HAP-1 (cell line): ENCODE results near the gene EPHX1.
"Not testable (repeated sequence)": the region's sequence is repeated elsewhere in the genome, so short reads cannot be mapped to it uniquely, and the experiment has no call there.

ENCODE experiments used
- DNase-seq, 2 experiments: peaks; one replicate each; pipeline ENCODE4 v3.0.0-alpha.2; 2016 to 2020; ENCODE audit warnings: low spot score in 2 of 2
- H3K27me3 ChIP-seq: fragments of 250-450 bp; sonication (Bioruptor Pico); 2 replicates; pipeline ENCODE4 v1.5.1; 2020; ENCODE audit warnings: low read depth, mild to moderate bottlenecking, moderate library complexity
- H3K36me3 ChIP-seq: fragments of 250-450 bp; sonication (Bioruptor Pico); replicated peaks from 2 replicates; pipeline ENCODE4 v1.5.1; 2020; ENCODE audit warnings: mild to moderate bottlenecking
- H3K4me1 ChIP-seq: fragments of 250-450 bp; sonication (Bioruptor Pico); 2 replicates; pipeline ENCODE4 v1.5.1; 2020; ENCODE audit warnings: mild to moderate bottlenecking
- H3K4me3 ChIP-seq: fragments of 250-450 bp; sonication (Bioruptor Pico); 2 replicates; pipeline ENCODE4 v1.5.1; 2020; ENCODE audit warnings: mild to moderate bottlenecking, moderate library complexity
- H3K9me3 ChIP-seq: fragments of 250-450 bp; sonication (Bioruptor Pico); 2 replicates; pipeline ENCODE4 v1.5.1; 2020; ENCODE audit warnings: mild to moderate bottlenecking, moderate library complexity
- in situ Hi-C: fragments of 300-500 bp; cut with MboI; formaldehyde crosslinking; loops from 3 replicates; pipeline ENCODE4 v1.14.3; 2020; ENCODE audit warnings: low sequenced_read_pairs, inconsistent platforms, mixed read lengths

Gene EPHX1

GRCh38 chr1:225796097-225796496, 13.8 kb upstream of the EPHX1 start:
- H3K27me3 ChIP-seq, in situ Hi-C loops: not testable (repeated sequence)

GRCh38 chr1:225801146-225801545, 8.8 kb upstream of the EPHX1 start:
- in situ Hi-C loops, H3K4me1 ChIP-seq, H3K36me3 ChIP-seq, DNase-seq, H3K4me3 ChIP-seq, H3K9me3 ChIP-seq, H3K27me3 ChIP-seq: not testable (repeated sequence)

More at GRCh38 chr1:225796097-225796496, 13.8 kb upstream of the EPHX1 start:
- H3K4me3 ChIP-seq, H3K4me1 ChIP-seq, DNase-seq, H3K36me3 ChIP-seq, H3K9me3 ChIP-seq: not testable (repeated sequence)

- no peak overlapping the region for H3K4me3 ChIP-seq
- H3K9me3 ChIP-seq: no peaks in the 10 kb centered on the region
- H3K36me3 ChIP-seq: no peaks in the 10 kb centered on the region
- in situ Hi-C loops: no loop called here
- no peaks in the 10 kb centered on the region for H3K27me3 ChIP-seq
- DNase-seq: no peak
- no peaks in the 10 kb centered on the region; the same call in 1 of the 2 replicates for H3K4me1 ChIP-seq
Observed at GRCh38 chr1:225806249-225806648, 3.7 kb upstream of the EPHX1 start.

- H3K9me3 ChIP-seq, in situ Hi-C loops, H3K4me3 ChIP-seq, H3K4me1 ChIP-seq, H3K36me3 ChIP-seq, DNase-seq, H3K27me3 ChIP-seq: not testable (repeated sequence)
Observed at GRCh38 chr1:225806736-225807135, 3.2 kb upstream of the EPHX1 start.

GRCh38 chr1:225808136-225808535, 1.8 kb upstream of the EPHX1 start:
- DNase-seq: no peak
- no peak overlapping the region for H3K4me3 ChIP-seq
- in situ Hi-C loops: no loop called here
- no peaks in the 10 kb centered on the region for H3K9me3 ChIP-seq
- no peaks in the 10 kb centered on the region for H3K27me3 ChIP-seq
- H3K36me3 ChIP-seq: no peaks in the 10 kb centered on the region
- no peaks in the 10 kb centered on the region; the same call in 1 of the 2 replicates for H3K4me1 ChIP-seq

- in situ Hi-C loops, H3K4me1 ChIP-seq, H3K36me3 ChIP-seq, H3K27me3 ChIP-seq, H3K9me3 ChIP-seq, DNase-seq: not testable (repeated sequence)
- peak overlapping the region; percentile 55 for H3K4me3 ChIP-seq
Observed at GRCh38 chr1:225810579-225811538, 935 bp downstream of the EPHX1 start.

- DNase-seq: peak in 1 of 2 experiments; percentile 55
Observed at GRCh38 chr1:225811622-225812487, 1.9 kb downstream of the EPHX1 start.

GRCh38 chr1:225812488-225813213, 2.7 kb downstream of the EPHX1 start:
- no peak overlapping the region for H3K4me3 ChIP-seq

More at GRCh38 chr1:225811622-225812487, 1.9 kb downstream of the EPHX1 start:
- in situ Hi-C loops: no loop called here
- no peaks in the 10 kb centered on the region for H3K9me3 ChIP-seq
- H3K36me3 ChIP-seq: no peaks in the 10 kb centered on the region
- H3K27me3 ChIP-seq: no peaks in the 10 kb centered on the region
- H3K4me1 ChIP-seq: no peaks in the 10 kb centered on the region; the same call in 1 of the 2 replicates
- H3K4me3 ChIP-seq: no peak overlapping the region

GRCh38 chr1:225813214-225813964, 3.5 kb downstream of the EPHX1 start:
- in situ Hi-C loops: no loop called here
- Histone ChIP-seq H3K27me3 (no peaks in the 10 kb centered on the region), H3K4me3 (no peak overlapping the region), H3K9me3 (no peaks in the 10 kb centered on the region), H3K36me3 (no peaks in the 10 kb centered on the region), H3K4me1 (peaks cover under 1% of the 10 kb centered on the region; the same call in 1 of the 2 replicates)
- peak; percentile 7 to 62 for DNase-seq

More at GRCh38 chr1:225812488-225813213, 2.7 kb downstream of the EPHX1 start:
- H3K9me3 ChIP-seq: no peaks in the 10 kb centered on the region
- in situ Hi-C loops: no loop called here
- H3K4me1 ChIP-seq: no peaks in the 10 kb centered on the region; the same call in 1 of the 2 replicates
- DNase-seq: no peak
- H3K27me3 ChIP-seq: no peaks in the 10 kb centered on the region
- H3K36me3 ChIP-seq: no peaks in the 10 kb centered on the region

- no peaks in the 10 kb centered on the region for H3K36me3 ChIP-seq
- H3K4me1 ChIP-seq: peaks cover 3% of the 10 kb centered on the region; the same call in 1 of the 2 replicates
- in situ Hi-C loops: no loop called here
- no peaks in the 10 kb centered on the region for H3K27me3 ChIP-seq
- no peak overlapping the region for H3K4me3 ChIP-seq
- no peak for DNase-seq
- no peaks in the 10 kb centered on the region for H3K9me3 ChIP-seq
Observed at GRCh38 chr1:225814381-225814780, 4.5 kb downstream of the EPHX1 start.

GRCh38 chr1:225815090-225815489, 5.2 kb downstream of the EPHX1 start:
- H3K36me3 ChIP-seq, H3K4me3 ChIP-seq, in situ Hi-C loops, H3K4me1 ChIP-seq, DNase-seq, H3K27me3 ChIP-seq, H3K9me3 ChIP-seq: not testable (repeated sequence)

GRCh38 chr1:225815526-225816178, 5.7 kb downstream of the EPHX1 start:
- no peaks in the 10 kb centered on the region for H3K36me3 ChIP-seq
- H3K9me3 ChIP-seq: no peaks in the 10 kb centered on the region
- DNase-seq: no peak
- H3K4me1 ChIP-seq: peaks cover 3% of the 10 kb centered on the region; the same call in 1 of the 2 replicates
- H3K27me3 ChIP-seq: no peaks in the 10 kb centered on the region
- no peak overlapping the region for H3K4me3 ChIP-seq
- in situ Hi-C loops: no loop called here
